ENCODE results near the gene LYG2.
"Not testable (repeated sequence)": the region's sequence is repeated elsewhere in the genome, so short reads cannot be mapped to it uniquely, and the experiment has no call there.

The LYG2 gene

DNA sequence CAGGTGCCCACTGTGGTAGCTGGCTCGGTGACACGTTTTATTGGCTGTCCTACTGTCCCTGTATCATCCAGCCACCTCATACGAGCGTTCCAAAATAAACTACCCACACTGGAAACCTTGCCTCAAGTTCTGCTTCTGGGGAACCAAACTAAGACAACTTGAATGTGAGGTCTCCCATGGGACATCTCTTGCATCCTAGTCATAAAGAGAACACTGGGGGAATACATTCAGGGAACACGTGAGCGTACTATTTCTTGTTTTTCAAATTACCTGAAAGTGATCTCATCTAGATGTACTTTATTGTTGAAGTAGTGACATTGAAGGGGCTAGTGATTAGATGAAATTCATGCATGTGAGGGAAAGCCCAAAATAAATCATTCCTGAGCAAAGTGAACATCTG is 15.0 kb downstream of the LYG2 start:
- no peaks in the 10 kb centered on the region for H3K27me3 ChIP-seq (ENCODE audit: control insufficient read depth, low read length)
- H3K4me2 ChIP-seq (ENCODE audit: low read length), result no peak overlapping the region
- no peaks in the 10 kb centered on the region for H4K20me1 ChIP-seq (ENCODE audit: control insufficient read depth, insufficient read depth, low read depth, low read length)
- no peaks in the 10 kb centered on the region for H3K36me3 ChIP-seq (ENCODE audit: control insufficient read depth, low read length)
- TF ChIP-seq, protein P1, sequence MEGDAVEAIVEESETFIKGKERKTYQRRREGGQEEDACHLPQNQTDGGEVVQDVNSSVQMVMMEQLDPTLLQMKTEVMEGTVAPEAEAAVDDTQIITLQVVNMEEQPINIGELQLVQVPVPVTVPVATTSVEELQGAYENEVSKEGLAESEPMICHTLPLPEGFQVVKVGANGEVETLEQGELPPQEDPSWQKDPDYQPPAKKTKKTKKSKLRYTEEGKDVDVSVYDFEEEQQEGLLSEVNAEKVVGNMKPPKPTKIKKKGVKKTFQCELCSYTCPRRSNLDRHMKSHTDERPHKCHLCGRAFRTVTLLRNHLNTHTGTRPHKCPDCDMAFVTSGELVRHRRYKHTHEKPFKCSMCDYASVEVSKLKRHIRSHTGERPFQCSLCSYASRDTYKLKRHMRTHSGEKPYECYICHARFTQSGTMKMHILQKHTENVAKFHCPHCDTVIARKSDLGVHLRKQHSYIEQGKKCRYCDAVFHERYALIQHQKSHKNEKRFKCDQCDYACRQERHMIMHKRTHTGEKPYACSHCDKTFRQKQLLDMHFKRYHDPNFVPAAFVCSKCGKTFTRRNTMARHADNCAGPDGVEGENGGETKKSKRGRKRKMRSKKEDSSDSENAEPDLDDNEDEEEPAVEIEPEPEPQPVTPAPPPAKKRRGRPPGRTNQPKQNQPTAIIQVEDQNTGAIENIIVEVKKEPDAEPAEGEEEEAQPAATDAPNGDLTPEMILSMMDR (IDR thresholded peaks at IDR 0.05; ENCODE audit: low read depth, low read length, poor library complexity, severe bottlenecking), result no peak
- no peak for TF ChIP-seq EZH2phosphoT487 (IDR thresholded peaks at IDR 0.05; ENCODE audit: borderline replicate concordance, low read length)
- H3K9me2 ChIP-seq (replicated peaks; ENCODE audit: control insufficient read depth, low read length), result no peaks in the 10 kb centered on the region
- H3K4me3 ChIP-seq (ENCODE audit: low read length), result no peak overlapping the region
- no peaks in the 10 kb centered on the region for H3K79me2 ChIP-seq (ENCODE audit: control insufficient read depth, low read length)
- H3K27ac ChIP-seq (ENCODE audit: low read depth, low read length), result no peak overlapping the region
- H3F3A ChIP-seq (ENCODE audit: control insufficient read depth, insufficient read depth), result no peaks in the 10 kb centered on the region
- H3K4me1 ChIP-seq (ENCODE audit: control insufficient read depth, low read length), result no peaks in the 10 kb centered on the region
- H3K9me3 ChIP-seq (ENCODE audit: control insufficient read depth, insufficient read depth, low read length), result no peaks in the 10 kb centered on the region

- no peak overlapping the region for H3K27ac ChIP-seq (ENCODE audit: low read depth, low read length)
- H3K27me3 ChIP-seq (ENCODE audit: control insufficient read depth, low read length), result no peaks in the 10 kb centered on the region
- no peaks in the 10 kb centered on the region for H3K36me3 ChIP-seq (ENCODE audit: control insufficient read depth, low read length)
- no peaks in the 10 kb centered on the region for H4K20me1 ChIP-seq (ENCODE audit: control insufficient read depth, insufficient read depth, low read depth, low read length)
- H3K79me2 ChIP-seq (ENCODE audit: control insufficient read depth, low read length), result no peaks in the 10 kb centered on the region
- no peaks in the 10 kb centered on the region for H3K9me2 ChIP-seq (replicated peaks; ENCODE audit: control insufficient read depth, low read length)
- no peaks in the 10 kb centered on the region for H3F3A ChIP-seq (ENCODE audit: control insufficient read depth, insufficient read depth)
- TF ChIP-seq, protein P1 (IDR thresholded peaks at IDR 0.05; ENCODE audit: low read depth, low read length, poor library complexity, severe bottlenecking), result no peak
- no peak for TF ChIP-seq EZH2phosphoT487 (IDR thresholded peaks at IDR 0.05; ENCODE audit: borderline replicate concordance, low read length)
- no peak overlapping the region for H3K4me3 ChIP-seq (ENCODE audit: low read length)
- H3K4me2 ChIP-seq (ENCODE audit: low read length), result no peak overlapping the region
- H3K9me3 ChIP-seq (ENCODE audit: control insufficient read depth, insufficient read depth, low read length), result no peaks in the 10 kb centered on the region
- H3K4me1 ChIP-seq (ENCODE audit: control insufficient read depth, low read length), result no peaks in the 10 kb centered on the region
Observed at GRCh38 chr2:99238599-99238998, 16.9 kb downstream of the LYG2 start.

DNA sequence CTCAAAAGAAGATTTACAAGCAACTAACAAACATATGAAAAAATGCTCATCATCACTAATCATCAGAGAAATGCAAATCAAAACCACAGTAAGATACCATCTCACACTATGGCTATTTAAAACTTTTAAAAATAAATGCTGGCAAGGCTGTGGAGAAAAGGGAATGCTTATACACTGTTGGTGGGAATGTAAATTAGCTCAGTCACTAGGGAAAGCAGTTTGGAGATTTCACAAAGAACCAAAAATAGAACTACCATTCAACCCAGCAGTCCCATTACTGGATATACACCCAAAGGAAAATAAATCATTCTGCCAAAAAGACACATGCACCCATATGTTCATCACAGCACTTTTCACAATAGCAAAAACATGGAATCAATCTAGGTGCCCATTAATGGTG is 22.3 kb downstream of the LYG2 start:
- H3K36me3 ChIP-seq (ENCODE audit: control insufficient read depth, low read length); H3K4me1 ChIP-seq (ENCODE audit: control insufficient read depth, low read length); H3K4me3 ChIP-seq (ENCODE audit: low read length); H3K79me2 ChIP-seq (ENCODE audit: control insufficient read depth, low read length); H4K20me1 ChIP-seq (ENCODE audit: control insufficient read depth, insufficient read depth, low read depth, low read length); H3K9me2 ChIP-seq (replicated peaks; ENCODE audit: control insufficient read depth, low read length); H3K4me2 ChIP-seq (ENCODE audit: low read length); H3K9me3 ChIP-seq (ENCODE audit: control insufficient read depth, insufficient read depth, low read length); H3K27me3 ChIP-seq (ENCODE audit: control insufficient read depth, low read length); H3K27ac ChIP-seq (ENCODE audit: low read depth, low read length); H3F3A ChIP-seq (ENCODE audit: control insufficient read depth, insufficient read depth): not testable (repeated sequence)

DNA sequence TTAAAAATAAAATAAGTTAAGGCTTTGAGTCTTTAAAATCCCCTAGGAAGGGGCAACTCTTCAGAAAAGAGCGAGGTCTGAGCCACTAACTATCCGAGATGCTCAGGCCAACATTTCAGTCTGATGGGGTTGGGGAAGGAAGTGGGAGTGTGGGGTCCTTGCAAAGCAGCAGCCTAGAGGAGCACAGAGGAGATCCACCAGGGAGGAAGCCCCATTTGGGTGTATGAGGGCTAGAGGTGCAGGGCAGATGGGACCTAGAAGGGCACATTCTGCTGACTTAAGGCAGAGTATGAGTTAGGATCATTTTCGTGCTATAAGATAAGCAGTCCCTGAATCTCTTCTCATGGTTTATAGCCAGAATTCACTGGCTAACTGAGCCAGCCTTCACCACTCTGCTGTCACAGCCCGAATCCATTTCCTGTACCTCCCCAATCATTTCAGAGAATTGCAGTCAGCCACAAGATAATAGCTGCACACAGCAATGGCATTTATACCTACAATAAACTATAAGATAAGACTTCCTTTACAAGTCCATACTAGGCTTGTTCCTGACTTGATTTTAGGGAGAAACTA is 37.5 kb downstream of the LYG2 start:
- Histone ChIP-seq H3K4me1 (ENCODE audit: control insufficient read depth, low read length) (no peaks in the 10 kb centered on the region), H3K27me3 (ENCODE audit: control insufficient read depth, low read length) (no peaks in the 10 kb centered on the region)
- no peak for TF ChIP-seq EZH2phosphoT487 (IDR thresholded peaks at IDR 0.05; ENCODE audit: borderline replicate concordance, low read length)
- TF ChIP-seq, protein P1 (IDR thresholded peaks at IDR 0.05; ENCODE audit: low read depth, low read length, poor library complexity, severe bottlenecking), result no peak

More for the DNA sequence above, 37.5 kb downstream of the LYG2 start:
- peaks cover 9% of the 10 kb centered on the region; the same call in 1 of the 2 replicates for H3K9me3 ChIP-seq (ENCODE audit: control insufficient read depth, insufficient read depth, low read length)
- no peaks in the 10 kb centered on the region for H3F3A ChIP-seq (ENCODE audit: control insufficient read depth, insufficient read depth)
- no peak overlapping the region for H3K4me3 ChIP-seq (ENCODE audit: low read length)
- no peaks in the 10 kb centered on the region for H3K36me3 ChIP-seq (ENCODE audit: control insufficient read depth, low read length)
- no peaks in the 10 kb centered on the region for H3K9me2 ChIP-seq (replicated peaks; ENCODE audit: control insufficient read depth, low read length)
- H3K4me2 ChIP-seq (ENCODE audit: low read length), result no peak overlapping the region
- no peaks in the 10 kb centered on the region for H3K79me2 ChIP-seq (ENCODE audit: control insufficient read depth, low read length)
- H3K27ac ChIP-seq (ENCODE audit: low read depth, low read length), result no peak overlapping the region
- no peaks in the 10 kb centered on the region for H4K20me1 ChIP-seq (ENCODE audit: control insufficient read depth, insufficient read depth, low read depth, low read length)

Data from DOHH2 (cell line).